Mononuclear cell (primary cell): ENCODE results near the gene TMOD1. TPM values are rescaled to one million over a fixed set of nuclear protein-coding genes. Genes with fewer than 3 reads are reported as not detected.
A peak's percentile ranks its signal among the peaks of the same experiment; 100 is the strongest.

ENCODE experiments used
- H3K27me3 ChIP-seq: 2 replicates; pipeline ENCODE4 v1.6.0; 2011; ENCODE audit warnings: low read length, control low read depth; ENCODE audit not compliant: insufficient read depth
- H3K4me1 ChIP-seq: 2 replicates; pipeline ENCODE4 v1.5.1; 2011; ENCODE audit warnings: mild to moderate bottlenecking, low read length, control low read depth; ENCODE audit not compliant: insufficient read depth
- H3K4me3 ChIP-seq: 2 replicates; pipeline ENCODE4 v1.5.1; 2011; ENCODE audit warnings: mild to moderate bottlenecking, low read length, moderate library complexity
- H3K9me3 ChIP-seq: 2 replicates; pipeline ENCODE4 v1.5.1; 2011; ENCODE audit warnings: low read depth, mild to moderate bottlenecking, control low read depth, low read length
- total RNA-seq: library from RNA; depleted of rRNA; stranded (reverse); fragments of >200 nt; gene quantifications from one replicate; pipeline ENCODE4 v1.2.3, GENCODE V29; 2012

The TMOD1 gene
- total RNA-seq, 1 donor: 0.84 TPM

DNA sequence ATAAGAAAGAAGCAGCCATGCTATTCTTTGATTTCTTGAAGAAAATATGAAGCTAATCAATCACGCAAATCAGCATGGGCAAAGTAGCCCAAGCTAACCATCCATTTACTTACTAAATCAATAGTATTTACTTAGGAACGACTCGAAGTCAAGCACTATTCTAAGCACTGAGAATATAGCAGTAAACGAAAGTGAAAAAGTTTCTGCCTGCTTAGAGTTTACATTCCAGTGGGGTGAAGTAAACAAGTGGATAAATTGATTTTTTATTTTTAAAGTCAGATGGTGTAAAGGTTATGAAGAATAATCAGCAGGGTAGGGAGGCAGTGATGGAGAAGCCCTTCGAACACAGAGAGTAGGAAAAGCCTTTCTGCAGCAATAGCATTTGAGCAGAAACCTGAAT, 126.2 kb downstream of the TMOD1 start:
- Histone ChIP-seq H3K4me3 (no peak overlapping the region), H3K9me3 (no peaks in the 10 kb centered on the region), H3K27me3 (no peaks in the 10 kb centered on the region), H3K4me1 (peaks cover 13% of the 10 kb centered on the region)

DNA sequence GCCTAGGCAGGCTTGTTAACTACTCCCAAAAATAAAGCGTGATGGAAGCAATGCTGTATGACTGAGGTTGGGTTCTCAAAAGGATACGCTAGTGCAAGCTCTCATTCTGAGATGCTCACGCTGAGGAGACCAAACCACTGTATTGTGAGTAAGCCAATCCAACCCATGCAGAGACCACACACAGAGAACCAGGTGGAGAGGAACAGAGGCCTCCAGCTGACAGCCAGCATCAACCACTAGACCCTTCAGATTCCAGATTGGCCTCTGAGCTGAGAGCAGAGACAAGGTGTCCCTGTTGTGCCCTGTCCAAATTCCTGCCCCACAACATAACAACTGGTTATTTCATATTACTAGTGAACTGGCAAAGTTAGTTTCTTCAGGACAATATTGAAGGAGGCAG, 127.2 kb downstream of the TMOD1 start:
- Histone ChIP-seq H3K4me3 (no peak overlapping the region), H3K9me3 (no peaks in the 10 kb centered on the region), H3K27me3 (no peaks in the 10 kb centered on the region), H3K4me1 (peaks cover 17% of the 10 kb centered on the region)

DNA sequence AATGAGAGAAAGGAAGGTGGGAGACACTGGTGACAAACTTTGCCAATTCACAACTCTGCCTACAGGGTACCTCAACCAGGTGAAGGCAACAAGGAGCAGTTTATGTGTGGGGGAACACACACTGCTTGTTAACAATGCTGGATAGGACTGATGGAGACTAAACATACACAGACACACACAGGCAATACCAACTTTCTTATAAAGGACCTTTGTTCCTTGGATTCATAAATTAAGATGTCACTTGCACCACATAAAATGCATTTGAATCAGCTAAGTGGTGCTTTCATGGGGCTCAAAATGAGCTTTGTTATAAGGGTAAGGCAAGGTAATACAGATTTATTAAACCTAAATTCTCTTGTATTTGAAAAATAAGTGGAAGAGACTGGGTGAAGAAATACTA, 127.7 kb downstream of the TMOD1 start:
- H3K4me1 ChIP-seq: peaks cover 19% of the 10 kb centered on the region
- no peaks in the 10 kb centered on the region for H3K9me3 ChIP-seq
- H3K4me3 ChIP-seq: no peak overlapping the region
- H3K27me3 ChIP-seq: no peaks in the 10 kb centered on the region

DNA sequence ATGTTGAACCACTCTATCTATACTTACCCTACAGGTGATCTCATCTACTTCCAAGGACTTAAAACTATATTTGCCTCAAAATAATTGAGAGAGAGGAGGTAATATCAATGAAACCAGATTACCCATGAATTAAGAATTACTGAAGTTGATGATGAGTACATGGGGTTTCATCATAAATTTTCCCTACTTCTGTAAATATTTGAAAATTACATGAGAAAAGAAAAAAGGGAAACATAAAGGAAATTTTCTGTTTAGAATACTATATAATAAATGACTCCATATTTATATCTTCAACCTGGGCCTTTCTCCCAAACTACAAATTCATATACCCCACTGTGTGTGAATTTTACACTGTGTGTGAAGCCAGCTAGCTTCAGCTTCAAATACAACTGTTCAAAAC, 129.1 kb downstream of the TMOD1 start:
- Histone ChIP-seq H3K4me3 (no peak overlapping the region), H3K4me1 (peaks cover 33% of the 10 kb centered on the region), H3K27me3 (no peaks in the 10 kb centered on the region), H3K9me3 (no peaks in the 10 kb centered on the region)

DNA sequence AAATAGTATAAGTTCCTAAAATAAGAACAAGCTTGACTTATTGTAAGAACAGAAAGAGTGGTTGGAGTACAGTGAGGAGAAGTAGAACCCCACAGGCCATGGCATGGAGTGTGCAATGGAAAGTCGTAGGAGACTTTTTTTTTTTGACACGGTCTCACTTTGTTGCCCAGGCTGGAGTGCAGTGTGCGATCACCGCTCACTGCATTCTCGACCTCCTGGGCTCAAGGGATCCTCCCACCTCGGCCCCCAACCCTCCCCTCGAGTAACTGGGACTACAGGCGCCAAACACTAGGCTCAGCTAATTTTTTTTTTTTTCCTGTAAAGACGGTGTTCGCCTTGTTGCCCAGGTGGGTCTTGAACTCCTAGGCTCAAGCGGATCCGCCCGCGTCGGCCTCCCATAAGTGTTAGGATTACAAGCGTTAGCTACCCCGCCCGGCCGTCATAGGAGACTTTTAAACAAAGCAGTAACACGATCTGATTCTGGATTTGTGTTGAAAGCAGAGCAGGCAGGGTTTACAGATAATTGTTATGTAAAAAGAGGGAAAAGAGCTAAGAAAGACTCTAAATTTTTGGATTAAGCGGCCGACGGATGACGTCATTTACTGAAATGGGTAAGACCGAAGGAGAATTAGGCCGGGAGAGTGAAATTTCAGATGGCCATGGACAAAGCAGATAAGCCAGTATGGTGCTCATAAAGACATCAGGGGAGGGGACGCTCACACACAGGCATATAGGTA, 130.9 kb downstream of the TMOD1 start:
- Histone ChIP-seq H3K4me3 (peak overlapping the region; percentile 92), H3K9me3 (no peaks in the 10 kb centered on the region), H3K27me3 (no peaks in the 10 kb centered on the region), H3K4me1 (peaks cover 43% of the 10 kb centered on the region)

DNA sequence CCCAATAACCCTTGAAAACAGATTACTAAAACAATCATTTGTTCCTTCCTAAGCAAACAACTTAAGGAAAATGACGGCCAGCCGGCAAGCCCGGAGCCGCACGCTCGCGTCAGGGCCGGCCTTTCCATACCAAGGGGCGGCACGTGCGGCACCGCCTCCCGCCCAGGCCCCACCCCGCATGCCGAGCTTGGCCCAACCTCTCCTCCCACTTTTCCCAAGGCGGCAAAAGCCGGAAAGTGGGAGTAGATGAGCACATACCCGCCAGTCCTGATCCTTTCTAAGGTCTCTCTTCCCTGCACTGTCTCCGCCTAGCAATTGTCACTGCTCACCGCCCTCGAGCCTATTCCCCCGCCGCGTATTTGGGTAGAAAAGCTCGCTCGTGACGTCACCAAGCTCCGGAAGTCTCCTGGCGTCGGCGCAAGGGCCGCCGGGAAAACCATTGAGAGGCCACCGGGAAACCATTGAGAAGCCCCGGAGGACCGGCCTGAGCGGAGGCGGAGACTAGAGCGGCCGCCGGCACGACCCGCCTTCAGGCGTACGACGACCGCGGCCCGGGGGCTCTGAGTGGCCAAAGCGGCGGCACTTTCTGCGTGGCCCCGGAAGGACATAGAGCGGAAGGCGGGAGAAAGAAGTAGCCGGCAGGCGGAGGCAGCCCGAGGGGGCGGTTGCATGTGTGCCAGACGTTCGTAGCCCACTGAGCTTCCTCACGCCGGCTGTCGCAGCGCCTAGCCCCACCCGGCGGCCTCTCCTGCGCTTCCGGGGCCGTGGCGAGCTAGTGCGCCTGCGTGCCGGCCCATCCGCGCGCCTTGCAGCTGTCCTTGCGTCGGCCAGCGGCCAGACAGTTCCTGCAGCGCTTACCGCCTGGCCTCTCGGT, 131.8 kb downstream of the TMOD1 start, which contains the start of the genes NCBP1 and TSTD2:
NCBP1 (plus strand) TSS at position 837 of the 874 bp plus-strand sequence. CDS start 61 bp downstream, outside the sequence.
TSTD2 (minus strand) TSS at position 384 of the 874 bp plus-strand sequence. CDS start 5,806 bp downstream, outside the sequence.
- H3K9me3 ChIP-seq: no peaks in the 10 kb centered on the region
- H3K4me3 ChIP-seq: peak within 1 kb of the TSS; percentile 92
- H3K4me1 ChIP-seq: peaks cover 43% of the 10 kb centered on the region
- H3K27me3 ChIP-seq: no peaks in the 10 kb centered on the region

DNA sequence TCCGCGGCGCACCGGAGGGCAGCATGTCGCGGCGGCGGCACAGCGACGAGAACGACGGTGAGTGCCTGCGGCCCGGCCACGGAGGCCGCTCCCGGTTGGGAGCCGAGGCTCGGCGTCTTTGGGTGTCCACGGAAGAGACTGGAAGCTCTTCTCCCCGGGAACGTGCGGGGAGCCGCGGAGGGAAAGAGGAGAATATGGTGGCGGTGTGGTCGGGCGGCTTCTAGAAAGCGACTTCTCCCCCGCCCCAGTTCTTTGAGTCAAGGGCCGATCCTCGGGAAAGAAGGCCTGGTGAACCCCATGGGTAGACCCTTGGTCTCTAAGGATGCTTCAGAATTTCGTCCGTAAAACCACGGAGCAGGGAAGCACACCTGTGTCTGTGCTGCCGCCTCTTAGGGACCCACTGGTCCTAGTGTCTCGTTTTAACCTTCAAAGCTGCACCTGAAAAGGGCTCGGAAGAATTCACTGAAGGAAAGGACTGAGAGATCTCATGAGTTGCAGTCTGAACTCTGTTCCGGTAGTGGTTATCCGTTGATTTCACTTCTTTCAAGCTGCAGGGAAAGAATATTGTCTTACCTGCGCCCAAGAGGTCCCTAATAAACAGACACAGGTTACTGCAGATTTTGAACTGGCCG, 132.5 kb downstream of the TMOD1 start:
- H3K4me1 ChIP-seq: peaks cover 43% of the 10 kb centered on the region
- H3K4me3 ChIP-seq: peak overlapping the region; percentile 92
- no peaks in the 10 kb centered on the region for H3K9me3 ChIP-seq
- no peaks in the 10 kb centered on the region for H3K27me3 ChIP-seq

DNA sequence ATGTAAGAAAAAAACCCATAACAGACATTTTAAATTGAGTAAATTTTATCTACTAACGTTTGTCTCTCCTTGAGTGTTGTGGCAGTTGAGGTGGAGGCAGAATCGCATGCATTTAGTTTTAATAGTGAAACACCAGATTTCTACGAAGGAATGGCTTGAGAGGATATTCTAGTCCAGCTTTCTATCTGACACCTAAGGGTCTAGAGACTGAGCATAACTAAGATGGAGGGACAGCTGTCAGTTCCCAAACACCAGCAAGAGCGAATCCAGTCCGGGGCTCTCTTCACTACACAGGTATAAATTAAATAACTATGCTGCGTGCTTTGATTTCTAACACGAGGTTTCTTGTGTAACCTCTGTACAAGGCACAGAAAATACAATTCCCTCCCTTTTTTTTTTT, 133.6 kb downstream of the TMOD1 start:
- Histone ChIP-seq H3K4me3 (no peak overlapping the region), H3K27me3 (no peaks in the 10 kb centered on the region), H3K4me1 (peaks cover 43% of the 10 kb centered on the region), H3K9me3 (no peaks in the 10 kb centered on the region)

DNA sequence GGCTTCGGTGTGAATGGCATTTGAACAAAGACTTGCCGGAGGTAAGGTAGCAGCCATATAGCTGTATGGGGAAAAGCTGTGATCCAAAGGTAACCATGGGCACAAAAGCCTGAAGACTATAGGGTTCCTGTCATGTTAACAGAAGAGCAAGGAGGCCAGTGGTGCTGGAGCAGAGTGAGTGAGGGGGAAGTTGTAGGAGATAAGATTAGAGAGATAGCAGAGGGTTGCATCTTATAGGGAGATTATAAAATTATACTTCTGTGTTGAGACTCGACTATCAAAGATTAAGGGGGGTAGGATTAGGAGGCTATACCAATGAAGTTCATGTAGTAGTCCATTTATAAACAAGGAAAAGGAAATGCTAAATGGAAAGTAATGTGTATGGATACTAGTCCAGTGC, 135.4 kb downstream of the TMOD1 start:
- Histone ChIP-seq H3K4me1 (peaks cover 37% of the 10 kb centered on the region), H3K27me3 (no peaks in the 10 kb centered on the region), H3K9me3 (no peaks in the 10 kb centered on the region), H3K4me3 (no peak overlapping the region)

DNA sequence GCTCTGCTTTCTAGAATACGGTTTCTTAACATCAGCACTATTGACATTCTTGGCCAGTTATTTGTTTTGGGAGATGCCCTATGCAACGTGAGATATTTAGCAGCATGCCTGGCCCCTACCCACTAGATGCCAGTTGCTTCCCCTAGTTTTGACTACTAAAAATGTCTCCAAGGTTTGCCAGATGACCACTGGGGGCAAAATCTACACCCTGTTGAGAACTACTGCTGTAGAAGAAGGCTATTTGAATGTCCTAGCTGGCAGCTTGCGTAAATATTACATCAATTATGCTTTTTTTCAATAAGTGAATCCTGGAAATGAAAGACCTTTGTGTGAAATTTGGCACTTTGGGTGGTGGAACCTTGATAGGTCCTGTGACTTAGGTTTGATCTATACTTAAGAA, 137.2 kb downstream of the TMOD1 start:
- Histone ChIP-seq H3K4me3 (no peak overlapping the region), H3K4me1 (peaks cover 26% of the 10 kb centered on the region), H3K27me3 (no peaks in the 10 kb centered on the region), H3K9me3 (no peaks in the 10 kb centered on the region)

DNA sequence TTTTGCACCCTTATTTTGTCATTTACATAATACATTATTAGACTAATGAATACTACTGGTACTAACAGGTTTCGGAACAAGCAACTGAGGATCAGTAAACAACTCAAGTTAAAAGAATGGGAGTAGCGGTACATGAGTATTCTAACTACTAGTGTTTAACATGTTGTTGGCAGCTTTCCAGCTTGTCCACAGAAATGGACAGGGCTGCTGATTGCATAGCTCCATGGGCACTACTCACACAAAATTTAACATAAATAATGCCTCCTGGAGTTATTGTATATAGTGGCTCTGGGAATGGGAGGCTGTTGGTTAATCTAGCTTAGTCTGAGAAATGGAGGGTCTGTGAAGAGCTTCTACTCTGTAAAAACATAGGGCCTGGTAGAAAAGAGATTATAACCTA, 138.9 kb downstream of the TMOD1 start:
- Histone ChIP-seq H3K27me3 (no peaks in the 10 kb centered on the region), H3K4me3 (no peak overlapping the region), H3K4me1 (peaks cover 13% of the 10 kb centered on the region), H3K9me3 (no peaks in the 10 kb centered on the region)

DNA sequence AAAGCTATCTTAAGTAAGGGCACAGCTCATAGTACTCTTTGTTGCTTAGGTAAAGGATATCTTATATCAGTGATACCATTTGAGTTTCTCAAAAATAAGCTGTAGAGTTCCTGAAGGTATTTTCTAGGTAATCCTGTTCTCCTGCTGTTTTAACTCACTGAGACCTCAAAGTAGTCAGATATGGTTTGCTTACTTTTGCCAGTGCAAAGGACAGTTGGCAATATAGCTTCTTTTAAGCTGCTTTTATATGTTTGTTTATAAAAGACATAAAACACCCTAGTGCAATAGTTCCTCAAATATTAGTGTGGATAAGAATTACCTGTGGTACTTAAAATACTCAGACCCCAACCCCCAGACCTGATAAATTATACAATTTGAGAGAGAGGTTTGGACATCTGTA, 144.3 kb downstream of the TMOD1 start:
- Histone ChIP-seq H3K4me1 (no peaks in the 10 kb centered on the region), H3K27me3 (no peaks in the 10 kb centered on the region), H3K9me3 (no peaks in the 10 kb centered on the region), H3K4me3 (no peak overlapping the region)

DNA sequence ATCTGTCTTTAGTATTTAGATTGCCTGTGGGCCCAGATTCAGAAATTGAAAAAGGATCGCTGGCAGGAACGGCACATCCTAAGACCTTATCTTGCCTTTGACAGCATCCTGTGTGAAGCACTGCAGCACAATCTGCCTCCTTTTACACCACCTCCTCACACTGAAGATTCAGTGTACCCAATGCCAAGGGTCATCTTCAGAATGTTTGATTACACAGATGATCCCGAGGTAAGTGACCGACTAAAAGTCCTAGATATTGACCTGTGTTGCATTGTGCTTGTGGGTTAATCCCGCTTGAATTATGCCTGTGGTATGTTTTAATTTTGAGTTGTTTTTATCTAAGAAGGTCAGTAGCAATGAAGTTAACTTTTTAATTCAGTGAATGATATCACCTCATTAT, 146.5 kb downstream of the TMOD1 start:
- Histone ChIP-seq H3K4me3 (no peak overlapping the region), H3K4me1 (no peaks in the 10 kb centered on the region), H3K9me3 (no peaks in the 10 kb centered on the region), H3K27me3 (no peaks in the 10 kb centered on the region)
